Measurements from ENCODE around the gene SORCS2.

Gene SORCS2

GRCh38 chr4:7582313-7583097 lies 390.2 kb downstream of the SORCS2 start:
- TF ChIP-seq, protein P1, sequence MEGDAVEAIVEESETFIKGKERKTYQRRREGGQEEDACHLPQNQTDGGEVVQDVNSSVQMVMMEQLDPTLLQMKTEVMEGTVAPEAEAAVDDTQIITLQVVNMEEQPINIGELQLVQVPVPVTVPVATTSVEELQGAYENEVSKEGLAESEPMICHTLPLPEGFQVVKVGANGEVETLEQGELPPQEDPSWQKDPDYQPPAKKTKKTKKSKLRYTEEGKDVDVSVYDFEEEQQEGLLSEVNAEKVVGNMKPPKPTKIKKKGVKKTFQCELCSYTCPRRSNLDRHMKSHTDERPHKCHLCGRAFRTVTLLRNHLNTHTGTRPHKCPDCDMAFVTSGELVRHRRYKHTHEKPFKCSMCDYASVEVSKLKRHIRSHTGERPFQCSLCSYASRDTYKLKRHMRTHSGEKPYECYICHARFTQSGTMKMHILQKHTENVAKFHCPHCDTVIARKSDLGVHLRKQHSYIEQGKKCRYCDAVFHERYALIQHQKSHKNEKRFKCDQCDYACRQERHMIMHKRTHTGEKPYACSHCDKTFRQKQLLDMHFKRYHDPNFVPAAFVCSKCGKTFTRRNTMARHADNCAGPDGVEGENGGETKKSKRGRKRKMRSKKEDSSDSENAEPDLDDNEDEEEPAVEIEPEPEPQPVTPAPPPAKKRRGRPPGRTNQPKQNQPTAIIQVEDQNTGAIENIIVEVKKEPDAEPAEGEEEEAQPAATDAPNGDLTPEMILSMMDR (conservative IDR thresholded peaks at IDR 0.05; ENCODE audit: low read depth), result no peak
- ChIA-PET CTCF (interaction anchor here (0.7 kb wide), 1 partner anchor 222 kb away, joined by 4 read pairs; no protein-coding TSS in a partner anchor), POLR2A (ENCODE audit: low non-redundant PET) (no interaction called here)
- no peak overlapping the region for H3K27ac ChIP-seq
- no peak for DNase-seq (ENCODE audit: low spot score)

GRCh38 chr4:7584098-7584497 lies 391.8 kb downstream of the SORCS2 start:
- no peak for DNase-seq (ENCODE audit: low spot score)
- H3K27ac ChIP-seq, result no peak overlapping the region
- ChIA-PET POLR2A (ENCODE audit: low non-redundant PET) (no interaction called here), CTCF (no interaction called here)
- TF ChIP-seq, protein P1 (conservative IDR thresholded peaks at IDR 0.05; ENCODE audit: low read depth), result no peak

DNA sequence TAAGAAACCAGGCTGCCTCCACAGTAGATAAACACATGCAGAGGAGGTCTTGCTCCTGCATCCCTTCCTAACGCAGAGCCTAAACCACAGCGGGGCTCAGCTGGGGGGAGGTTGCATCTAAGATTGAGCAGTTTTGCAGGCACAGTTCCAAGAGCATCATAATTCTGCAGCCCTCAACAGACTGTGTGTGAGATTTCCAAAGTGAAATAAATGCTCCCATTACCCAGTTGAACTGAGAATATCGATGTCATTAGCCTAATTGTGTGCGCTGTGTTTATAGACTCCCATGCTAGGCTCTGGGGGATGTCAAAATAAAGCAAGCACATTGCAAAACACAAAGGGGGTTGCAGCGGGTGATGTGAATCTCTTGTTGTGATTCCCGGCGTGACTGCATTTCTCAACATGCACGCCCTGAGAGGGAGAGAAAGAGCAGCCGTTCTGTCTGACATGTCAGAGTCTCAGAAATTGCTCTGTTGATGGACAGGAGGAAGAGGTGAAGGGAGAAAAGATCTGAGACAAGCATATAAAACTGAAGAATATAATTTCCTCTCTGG lies 392.3 kb downstream of the SORCS2 start:
- peak overlapping the region; percentile 73 for H3K27ac ChIP-seq
- ChIA-PET CTCF (no interaction called here), POLR2A (ENCODE audit: low non-redundant PET) (no interaction called here)
- no peak for DNase-seq (ENCODE audit: low spot score)
- TF ChIP-seq, protein P1 (conservative IDR thresholded peaks at IDR 0.05; ENCODE audit: low read depth), result no peak

GRCh38 chr4:7585768-7586167 lies 393.4 kb downstream of the SORCS2 start:
- POLR2A ChIA-PET (ENCODE audit: low non-redundant PET), result no interaction called here
- H3K27ac ChIP-seq, result peak overlapping the region; percentile 73; the same call in 1 of the 2 replicates
- CTCF ChIA-PET, result interaction anchor here (0.6 kb wide), 1 partner anchor 146 kb away, joined by 5 read pairs; no protein-coding TSS in a partner anchor
- DNase-seq (ENCODE audit: low spot score), result no peak
- TF ChIP-seq, protein P1 (conservative IDR thresholded peaks at IDR 0.05; ENCODE audit: low read depth), result no peak

DNA sequence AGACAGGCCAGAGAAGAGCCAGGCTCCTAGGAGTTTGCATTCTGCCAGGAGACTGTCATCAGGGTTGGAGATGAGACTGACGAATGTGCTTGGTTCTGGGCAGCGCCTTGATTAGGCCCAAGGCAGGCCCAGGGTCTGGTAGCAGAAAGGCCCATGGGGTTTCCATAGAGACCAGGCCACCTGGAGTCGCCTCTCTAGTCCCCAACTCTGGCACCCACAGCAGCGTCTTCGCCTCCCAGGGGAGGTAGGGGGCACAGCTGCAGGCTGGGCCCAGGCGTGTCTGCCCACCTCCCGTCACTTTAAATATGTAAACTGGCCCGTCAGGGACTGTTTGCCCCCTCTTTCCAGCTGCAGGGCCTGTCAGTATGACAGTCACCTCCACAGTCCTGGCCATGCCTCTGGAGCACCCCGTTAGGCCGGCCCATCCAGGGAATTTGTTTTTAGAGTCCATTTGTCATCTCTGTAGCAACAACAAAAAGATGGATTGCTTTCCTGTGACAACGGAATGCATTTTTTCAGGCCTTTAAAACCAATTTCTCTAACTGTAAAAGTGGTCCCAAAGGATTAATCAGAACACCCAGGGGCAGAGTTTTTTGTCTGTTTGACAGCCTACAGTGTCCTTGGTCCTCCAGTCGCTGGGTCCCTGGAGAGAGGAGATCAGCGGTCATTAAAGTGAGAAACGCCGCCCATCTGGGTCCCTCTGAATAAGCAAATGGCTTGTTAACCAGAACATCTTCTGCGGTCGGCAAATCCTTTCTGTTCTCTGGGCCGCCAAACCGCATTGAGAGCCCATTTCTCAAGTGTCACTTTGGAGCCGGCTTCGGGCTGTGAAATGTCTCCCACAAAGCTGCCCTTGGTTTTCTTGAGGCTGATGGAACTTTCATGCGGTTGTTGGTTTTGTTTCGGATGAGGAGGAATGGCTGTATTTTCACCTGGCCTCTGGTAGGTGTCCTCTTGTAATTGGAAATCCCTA lies 395.4 kb downstream of the SORCS2 start:
- TF ChIP-seq, protein P1 (conservative IDR thresholded peaks at IDR 0.05; ENCODE audit: low read depth), result no peak
- DNase-seq (ENCODE audit: low spot score), result no peak
- POLR2A ChIA-PET (ENCODE audit: low non-redundant PET), result no interaction called here
- CTCF ChIA-PET, result no interaction called here
- H3K27ac ChIP-seq, result peak overlapping the region; percentile 5; the same call in 1 of the 2 replicates

DNA sequence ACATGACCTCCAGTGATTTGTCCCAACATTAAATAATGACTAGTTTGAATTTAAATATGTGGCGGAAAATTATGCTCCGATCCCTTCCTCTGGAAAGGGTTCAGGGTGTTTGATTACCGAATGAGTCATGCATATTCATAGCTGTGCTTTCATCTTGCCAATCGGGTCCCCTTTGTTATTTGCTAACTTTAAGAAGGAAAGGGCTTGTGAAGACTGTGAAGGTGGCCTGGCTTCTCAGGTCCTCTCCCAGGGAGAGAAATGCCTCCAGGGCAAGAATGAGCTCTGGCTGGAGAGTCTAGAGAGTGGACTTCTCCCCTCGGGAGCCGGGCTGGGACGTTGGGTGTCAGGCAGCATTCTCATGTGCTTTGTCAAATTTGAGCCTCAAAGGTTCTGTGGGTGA lies 397.9 kb downstream of the SORCS2 start:
- peak; percentile 36 for DNase-seq (ENCODE audit: low spot score)
- H3K27ac ChIP-seq, result no peak overlapping the region
- TF ChIP-seq, protein P1 (conservative IDR thresholded peaks at IDR 0.05; ENCODE audit: low read depth), result no peak
- ChIA-PET POLR2A (ENCODE audit: low non-redundant PET) (no interaction called here), CTCF (no interaction called here)

Data from RWPE1 (cell line).